ENCODE measurements around the gene TRAPPC3L. TPM values are rescaled to one million over a fixed set of nuclear protein-coding genes. Genes with fewer than 3 reads are reported as not detected.

TRAPPC3L gene
- total RNA-seq, 1 donor from 2014 or later, result not detected

GRCh38 chr6:116463301-116463700 lies 82.2 kb downstream of the TRAPPC3L start:
- no peak for DNase-seq (ENCODE audit: low read depth)
- no peak for TF ChIP-seq CTCF (conservative IDR thresholded peaks at IDR 0.05; ENCODE audit: low read depth, low read length)
- no peak overlapping the region for H3K4me3 ChIP-seq (ENCODE audit: low read depth, low read length)

GRCh38 chr6:116461932-116462885 lies 83.3 kb downstream of the TRAPPC3L start:
- DNase-seq (ENCODE audit: low read depth), result no peak
- peak overlapping the region; percentile 50 for H3K4me3 ChIP-seq (ENCODE audit: low read depth, low read length)
- TF ChIP-seq CTCF (conservative IDR thresholded peaks at IDR 0.05; ENCODE audit: low read depth, low read length), result no peak

- DNase-seq (ENCODE audit: low read depth), result no peak
- TF ChIP-seq CTCF (conservative IDR thresholded peaks at IDR 0.05; ENCODE audit: low read depth, low read length), result no peak
- peak within 1 kb of the TSS; percentile 50 for H3K4me3 ChIP-seq (ENCODE audit: low read depth, low read length)
These were observed 84.1 kb downstream of the TRAPPC3L start, which contains the start of gene CALHM6 for GRCh38 chr6:116461331-116461931. Gene CALHM6, plus strand, starts transcription at chr6:116461375. Its CDS starts 555 bp downstream, at chr6:116461930.

- DNase-seq (ENCODE audit: low read depth), result no peak
- TF ChIP-seq CTCF (conservative IDR thresholded peaks at IDR 0.05; ENCODE audit: low read depth, low read length), result no peak
- H3K4me3 ChIP-seq (ENCODE audit: low read depth, low read length), result no peak overlapping the region
These were observed 85.6 kb downstream of the TRAPPC3L start for GRCh38 chr6:116459927-116460326.

- no peak for DNase-seq (ENCODE audit: low read depth)
- H3K4me3 ChIP-seq (ENCODE audit: low read depth, low read length), result no peak overlapping the region
- TF ChIP-seq CTCF (conservative IDR thresholded peaks at IDR 0.05; ENCODE audit: low read depth, low read length), result no peak
These were observed 87.2 kb downstream of the TRAPPC3L start for GRCh38 chr6:116458264-116458663.

- no peak overlapping the region for H3K4me3 ChIP-seq (ENCODE audit: low read depth, low read length)
- no peak for TF ChIP-seq CTCF (conservative IDR thresholded peaks at IDR 0.05; ENCODE audit: low read depth, low read length)
- DNase-seq (ENCODE audit: low read depth), result no peak
These were observed 88.6 kb downstream of the TRAPPC3L start for GRCh38 chr6:116456927-116457326.
